T follicular helper cell (primary cell): ENCODE measurements around the gene PCMTD2.
A peak's percentile ranks its signal among the peaks of the same experiment; 100 is the strongest.

Experiments used
- DNase-seq: peaks from one replicate; pipeline ENCODE4 v3.0.0-alpha.2; 2020; ENCODE audit warnings: low read depth
- total RNA-seq, 2 experiments: gene quantifications; one replicate each; lab custom pipeline; 2026; lab: John Stamatoyannopoulos, UW

The PCMTD2 gene
- total RNA-seq: 28.1 to 119 reads per million in 2 experiments

GRCh38 chr20:64255361-64256281, at the start of gene PCMTD2:
Gene PCMTD2, plus strand, starts transcription at chr20:64255748. Its CDS starts 4,218 bp downstream, at chr20:64259966.
- peak; percentile 73 for DNase-seq

DNA sequence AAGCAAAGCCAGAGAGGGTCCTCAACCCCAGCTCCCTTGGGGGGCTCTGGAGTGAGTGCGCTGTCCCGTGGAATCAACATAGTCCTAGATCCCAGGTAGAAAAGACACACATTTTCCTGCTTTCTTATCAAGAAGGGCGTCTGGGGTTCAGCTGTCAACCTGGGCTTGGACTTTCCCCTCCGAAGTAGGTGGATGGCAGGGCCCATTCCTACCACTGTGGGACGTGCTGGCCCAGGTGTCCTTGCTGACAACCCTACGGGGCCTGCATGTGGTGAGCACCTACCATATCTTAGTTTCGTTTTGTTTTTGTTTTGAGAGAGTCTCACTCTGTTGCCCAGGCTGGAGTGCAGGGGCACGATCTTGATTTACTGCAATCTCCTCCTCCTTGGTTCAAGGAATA, 48.9 kb upstream of the PCMTD2 start:
- no peak for DNase-seq

DNA sequence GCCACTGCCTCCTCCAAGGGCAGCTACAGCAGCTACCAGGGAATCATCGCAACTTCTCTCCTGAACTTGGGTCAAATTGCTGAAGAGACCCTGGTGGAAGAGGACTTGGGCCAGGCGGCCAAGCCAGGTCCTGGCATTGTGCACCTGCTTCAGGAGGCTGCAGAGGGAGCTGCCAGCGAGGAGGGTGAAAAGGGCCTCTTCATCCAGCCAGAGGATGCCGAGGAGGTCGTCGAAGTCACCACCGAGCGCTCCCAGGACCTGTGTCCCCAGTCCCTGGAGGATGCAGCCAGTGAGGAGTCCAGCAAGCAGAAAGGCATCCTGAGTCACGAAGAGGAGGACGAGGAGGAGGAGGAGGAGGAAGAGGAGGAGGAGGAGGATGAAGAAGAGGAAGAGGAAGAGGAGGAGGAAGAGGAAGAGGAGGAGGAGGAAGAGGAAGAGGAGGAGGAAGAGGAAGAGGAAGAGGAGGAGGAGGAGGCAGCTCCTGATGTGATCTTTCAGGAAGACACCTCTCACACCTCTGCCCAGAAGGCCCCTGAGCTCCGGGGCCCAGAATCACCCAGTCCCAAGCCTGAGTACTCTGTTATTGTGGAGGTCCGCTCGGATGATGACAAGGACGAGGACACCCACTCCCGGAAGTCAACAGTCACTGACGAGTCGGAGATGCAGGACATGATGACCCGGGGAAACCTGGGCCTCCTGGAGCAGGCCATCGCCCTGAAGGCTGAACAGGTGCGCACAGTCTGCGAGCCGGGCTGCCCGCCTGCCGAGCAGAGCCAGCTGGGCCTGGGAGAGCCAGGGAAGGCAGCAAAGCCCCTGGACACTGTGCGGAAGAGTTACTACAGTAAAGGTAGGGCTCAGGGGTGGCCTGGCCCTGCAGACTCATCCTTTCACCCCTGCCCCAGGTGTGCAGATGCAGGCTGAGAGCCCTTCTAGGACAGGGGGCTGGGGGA, 47.6 kb upstream of the PCMTD2 start:
- DNase-seq: no peak

DNA sequence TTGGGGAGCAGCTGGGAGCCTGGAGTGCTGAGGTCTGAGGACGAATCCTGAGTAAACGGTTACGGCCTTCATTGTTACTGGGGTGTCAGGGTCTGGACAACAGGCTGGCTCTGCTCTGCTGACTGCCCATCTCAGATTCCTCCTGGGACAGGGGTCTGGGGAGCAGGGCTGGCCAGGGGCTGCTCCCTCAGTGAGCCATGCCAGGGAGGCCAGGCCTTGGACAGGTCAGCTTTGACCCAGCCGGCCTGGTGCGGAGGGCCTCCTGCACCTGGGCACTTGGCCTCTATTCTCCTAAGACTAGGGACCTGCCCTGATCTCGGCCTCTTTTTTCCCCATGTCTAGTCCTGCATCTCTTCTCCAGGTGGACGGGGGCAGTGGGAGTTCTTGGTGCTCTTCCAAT, 46.4 kb upstream of the PCMTD2 start:
- DNase-seq: no peak

DNA sequence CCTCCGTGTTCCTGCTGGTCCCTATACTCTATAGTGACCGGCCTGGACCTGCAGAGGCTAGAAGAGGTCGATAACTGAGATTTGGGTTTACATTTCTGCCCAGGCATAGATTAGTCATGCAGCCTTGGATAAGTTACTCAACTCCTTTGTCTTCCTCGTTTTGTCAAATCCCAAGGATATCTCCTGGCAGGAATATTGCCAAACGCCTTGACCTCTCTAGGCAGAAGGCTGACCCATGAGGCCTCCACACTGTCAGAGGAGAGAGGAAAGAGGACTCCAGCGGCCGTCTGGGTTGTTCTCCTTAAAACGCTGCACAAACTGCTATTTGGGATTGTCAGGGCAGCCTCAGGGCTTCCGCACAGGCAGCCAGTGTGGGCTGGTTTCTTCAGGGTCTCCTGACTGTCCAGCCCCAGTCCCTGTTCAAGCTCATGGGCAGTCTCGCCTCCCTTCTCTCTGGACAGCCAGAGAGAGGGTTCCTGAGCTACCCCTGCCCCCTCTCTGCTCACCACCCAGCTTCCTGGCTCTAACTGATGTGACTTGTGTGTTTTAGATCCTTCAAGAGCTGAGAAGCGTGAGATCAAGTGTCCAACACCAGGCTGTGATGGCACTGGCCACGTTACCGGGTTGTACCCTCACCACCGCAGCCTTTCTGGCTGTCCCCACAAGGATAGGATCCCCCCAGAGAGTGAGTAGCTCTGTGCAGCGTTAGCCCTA, 44.7 kb upstream of the PCMTD2 start:
- no peak for DNase-seq

GRCh38 chr20:64211874-64212658, 43.5 kb upstream of the PCMTD2 start:
- no peak for DNase-seq

- DNase-seq: no peak
These were observed 42.8 kb upstream of the PCMTD2 start for GRCh38 chr20:64212755-64213154.

- DNase-seq: no peak
These were observed 41.4 kb upstream of the PCMTD2 start for GRCh38 chr20:64214113-64214512.

DNA sequence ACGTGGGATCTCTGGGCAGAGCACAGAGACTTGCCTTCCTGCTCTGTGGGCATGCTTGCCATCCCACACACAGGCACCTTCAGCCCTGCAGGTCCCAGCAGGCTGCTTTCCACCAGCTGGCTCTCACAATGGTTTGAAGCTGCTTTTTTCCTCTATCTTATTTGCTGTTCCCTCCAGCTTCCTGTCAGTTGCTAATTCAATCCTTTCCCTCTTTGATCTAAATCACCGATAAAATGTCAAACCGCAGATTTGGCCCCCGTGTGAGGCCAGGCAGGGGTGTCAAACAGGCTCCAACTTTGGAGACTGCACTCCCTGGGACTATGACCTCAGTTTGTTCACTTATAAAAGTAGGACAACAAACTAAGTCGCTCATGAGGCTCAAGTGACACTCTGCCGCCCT, 40.6 kb upstream of the PCMTD2 start:
- no peak for DNase-seq

DNA sequence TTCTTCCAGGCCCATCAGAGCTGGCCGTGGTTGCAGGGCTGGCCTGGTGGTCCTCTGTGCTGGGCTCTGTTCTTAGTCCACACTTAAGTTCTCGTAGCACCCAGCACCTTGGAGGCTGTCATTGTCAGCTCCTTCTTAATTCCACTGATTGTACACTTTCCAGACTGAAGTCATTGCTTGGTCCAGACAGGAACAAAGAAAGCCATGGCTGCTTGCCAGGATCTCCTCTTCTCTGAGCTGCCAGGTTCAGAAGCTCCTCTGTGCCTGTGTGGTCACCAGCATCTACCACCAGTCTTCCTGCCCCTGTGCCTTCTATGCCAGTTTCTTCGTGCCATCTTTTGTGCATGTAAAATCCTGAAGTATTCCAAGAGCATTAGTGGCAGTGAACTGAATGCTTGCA, 39.5 kb upstream of the PCMTD2 start:
- DNase-seq: no peak

DNA sequence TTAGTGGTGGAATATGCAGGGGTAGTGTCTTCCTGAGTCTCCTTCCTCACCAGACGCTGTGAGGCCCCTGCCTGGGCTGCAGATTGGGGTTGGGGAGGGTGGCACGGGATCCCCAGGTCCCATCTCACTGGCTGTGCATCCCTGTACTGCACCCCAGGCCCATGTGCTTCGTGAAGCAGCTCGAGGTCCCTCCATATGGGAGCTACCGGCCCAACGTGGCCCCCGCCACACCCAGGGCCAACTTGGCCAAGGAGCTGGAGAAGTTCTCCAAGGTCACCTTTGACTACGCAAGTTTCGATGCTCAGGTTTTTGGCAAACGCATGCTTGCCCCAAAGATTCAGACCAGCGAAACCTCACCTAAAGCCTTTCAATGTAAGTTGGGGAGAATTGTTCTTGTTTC, 38.6 kb upstream of the PCMTD2 start:
- DNase-seq: no peak

DNA sequence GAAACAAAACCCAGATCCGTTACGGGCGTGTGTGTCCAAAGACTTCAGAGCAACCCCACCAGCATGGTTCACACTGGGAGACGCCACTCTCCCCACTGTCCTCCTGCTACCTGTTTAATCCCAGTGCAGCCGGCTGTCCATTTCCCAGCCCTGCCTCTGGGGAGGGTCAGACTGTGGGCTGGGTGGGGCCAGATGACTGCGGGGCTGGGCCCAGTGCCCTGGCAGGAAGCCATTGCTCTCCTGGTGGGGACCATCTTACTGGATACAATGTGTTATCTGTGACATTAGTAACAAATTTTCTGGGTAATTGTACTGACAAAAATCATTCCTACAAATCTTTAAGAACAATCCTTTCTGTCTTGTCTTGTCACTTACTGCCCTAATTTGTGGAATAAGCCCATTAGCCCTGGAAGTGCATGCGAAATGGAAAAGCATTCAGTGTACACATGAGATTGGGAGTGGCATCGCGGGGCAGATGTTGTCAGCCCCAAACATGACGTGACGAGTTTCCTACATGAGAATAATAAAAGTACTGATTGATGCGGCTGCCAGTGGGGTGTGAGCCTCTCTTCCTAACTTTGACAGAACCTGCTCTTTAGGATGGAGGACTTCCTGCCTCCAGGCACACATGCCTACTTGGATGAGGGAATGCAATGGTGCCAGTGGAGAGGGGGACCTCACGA, 37.9 kb upstream of the PCMTD2 start:
- no peak for DNase-seq

- no peak for DNase-seq
These were observed 36.3 kb upstream of the PCMTD2 start for GRCh38 chr20:64219202-64219601.

- DNase-seq: no peak
These were observed 35.8 kb upstream of the PCMTD2 start for GRCh38 chr20:64219730-64220129.

GRCh38 chr20:64220420-64220819, 35.1 kb upstream of the PCMTD2 start:
- no peak for DNase-seq

- DNase-seq: no peak
These were observed 34.5 kb upstream of the PCMTD2 start for GRCh38 chr20:64220891-64221527.

DNA sequence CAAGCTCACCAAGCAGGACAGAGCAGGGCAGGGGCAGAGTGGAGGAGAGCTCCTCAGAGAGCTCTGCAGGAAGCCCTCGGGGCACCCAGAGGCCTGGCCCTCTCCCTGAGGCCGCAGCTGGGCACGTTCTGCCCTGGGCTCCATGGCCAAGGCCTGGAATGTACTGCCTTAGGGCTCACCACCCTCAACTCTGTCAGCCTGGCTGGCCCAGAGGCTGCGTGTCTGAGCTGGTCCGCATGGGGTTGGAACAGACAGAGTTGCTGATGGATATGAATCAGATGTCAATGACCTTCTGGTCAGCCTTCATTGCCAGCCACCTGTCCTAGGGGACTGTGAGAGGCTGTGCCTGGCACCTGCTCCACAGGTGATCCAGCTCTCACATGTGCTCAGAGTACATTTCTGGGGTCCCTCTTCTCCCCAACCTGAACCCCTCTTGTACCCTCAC, 33.2 kb upstream of the PCMTD2 start:
- DNase-seq: no peak

DNA sequence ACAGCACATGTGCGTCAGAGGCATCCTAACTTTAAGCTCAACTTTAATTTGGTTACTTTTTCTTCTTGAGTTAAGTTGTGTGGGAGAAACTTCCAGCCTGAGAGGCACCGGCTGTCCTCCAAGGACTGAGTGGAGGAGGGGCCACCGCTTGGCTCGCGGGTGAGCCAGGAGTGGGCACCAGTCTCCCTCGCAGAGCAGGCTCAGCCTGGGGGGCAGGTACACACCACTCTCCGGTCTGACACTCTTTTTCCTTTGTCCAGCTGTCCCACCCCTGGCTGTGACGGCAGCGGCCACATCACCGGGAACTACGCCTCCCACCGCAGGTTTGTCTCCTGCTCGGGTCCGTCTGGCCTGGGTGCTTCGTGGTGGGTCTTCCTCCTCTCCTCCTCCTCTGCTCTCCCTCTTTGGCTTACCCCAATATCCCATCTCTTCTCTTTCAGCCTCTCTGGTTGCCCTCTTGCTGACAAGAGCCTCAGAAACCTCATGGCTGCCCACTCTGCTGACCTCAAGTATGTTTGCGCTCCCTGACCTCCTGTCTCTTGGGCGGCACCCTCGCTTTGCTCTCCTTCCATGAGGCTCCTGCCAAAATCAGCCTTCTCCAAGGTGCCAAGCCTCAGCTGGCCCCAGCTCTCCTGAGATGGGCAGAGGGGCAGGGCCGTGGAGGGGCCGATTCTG, 32.6 kb upstream of the PCMTD2 start:
- DNase-seq: no peak

DNA sequence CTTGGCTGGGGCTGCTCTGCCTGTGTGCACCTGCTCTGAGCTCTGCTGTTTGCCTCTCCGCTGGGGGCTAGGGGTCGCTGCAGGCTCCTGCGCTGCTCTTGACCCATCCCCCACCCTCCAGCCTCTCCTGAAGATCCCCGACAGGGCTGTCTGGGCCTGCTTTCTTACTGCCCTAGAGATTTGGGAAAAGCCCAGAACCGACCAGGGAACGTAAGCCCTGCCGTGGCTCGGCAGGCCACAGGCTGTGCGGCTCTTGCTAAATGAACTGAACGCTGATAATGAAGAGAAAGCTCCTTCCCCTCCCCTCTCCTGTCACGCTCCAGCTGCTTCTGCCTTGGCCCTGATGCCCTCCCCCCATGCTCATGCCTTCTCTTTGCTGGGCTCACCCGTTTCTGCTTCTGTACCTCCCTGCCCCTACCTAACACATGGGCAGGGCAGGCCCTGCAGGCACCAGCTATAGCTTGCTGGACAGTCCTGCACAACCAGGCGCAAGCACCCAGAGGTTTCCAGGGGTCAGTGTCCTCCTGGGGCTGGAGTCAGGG, 32.0 kb upstream of the PCMTD2 start:
- DNase-seq: no peak
